ENCODE results near the gene DLGAP4.

GRCh38 chr20:36418711-36419110, 112.6 kb downstream of the DLGAP4 start:
- TF ChIP-seq CTCF (IDR thresholded peaks at IDR 0.05) (no peak), EP300 (IDR thresholded peaks at IDR 0.05) (no peak)

All from ovary (tissue), 3 donors.